Astrocyte (in vitro differentiated cells and primary cell): ENCODE results near the gene ANKLE2. TPM values are rescaled to one million over a fixed set of nuclear protein-coding genes. Genes with fewer than 3 reads are reported as not detected.
A peak's percentile ranks its signal among the peaks of the same experiment; 100 is the strongest.

Source experiments
- DNase-seq: peaks from one replicate; pipeline ENCODE4 v3.0.0-alpha.2; 2010; ENCODE audit warnings: low read depth
- FAIRE-seq: peaks from 2 replicates; lab custom pipeline; 2011; peaks lifted over from hg19 to GRCh38; lab: Jason Lieb, UNC
- H2AFZ ChIP-seq: 2 replicates; pipeline ENCODE4 v1.6.0; 2012; ENCODE audit warnings: low read depth, low read length, inconsistent platforms
- H3K27ac ChIP-seq: 2 replicates; pipeline ENCODE4 v1.5.1; 2011; ENCODE audit warnings: low read depth, low read length, inconsistent platforms
- H3K27me3 ChIP-seq: 2 replicates; pipeline ENCODE4 v1.6.0; 2011; ENCODE audit warnings: low read length, inconsistent platforms; ENCODE audit not compliant: insufficient read depth
- H3K36me3 ChIP-seq: 2 replicates; pipeline ENCODE4 v1.5.1; 2011; ENCODE audit warnings: low read length, inconsistent platforms; ENCODE audit not compliant: insufficient read depth
- H3K4me1 ChIP-seq: 2 replicates; pipeline ENCODE4 v1.5.1; 2011; ENCODE audit warnings: low read length, inconsistent platforms; ENCODE audit not compliant: insufficient read depth
- H3K4me2 ChIP-seq: 2 replicates; pipeline ENCODE4 v1.6.0; 2012; ENCODE audit warnings: low read length, inconsistent platforms
- H3K4me3 ChIP-seq: 2 replicates; pipeline ENCODE4 v1.5.1; 2011; ENCODE audit warnings: low read depth, mild to moderate bottlenecking, low read length, inconsistent platforms; ENCODE audit not compliant: insufficient read depth
- H3K79me2 ChIP-seq: 2 replicates; pipeline ENCODE4 v1.6.0; 2012; ENCODE audit warnings: mild to moderate bottlenecking, low read length, inconsistent platforms; ENCODE audit not compliant: insufficient read depth
- H3K9ac ChIP-seq: 2 replicates; pipeline ENCODE4 v1.6.0; 2012; ENCODE audit warnings: mild to moderate bottlenecking, low read length, inconsistent platforms
- H3K9me3 ChIP-seq: 2 replicates; pipeline ENCODE4 v1.5.1; 2012; ENCODE audit warnings: low read depth, mild to moderate bottlenecking, low read length, inconsistent platforms; ENCODE audit not compliant: insufficient read depth
- H4K20me1 ChIP-seq: 2 replicates; pipeline ENCODE4 v1.6.0; 2012; ENCODE audit warnings: low read length, inconsistent platforms; ENCODE audit not compliant: insufficient read depth
- H3K27ac Mint-ChIP-seq: one replicate; pipeline ENCODE4 v1.8.0; 2021; ENCODE audit warnings: mild to moderate bottlenecking, mixed read lengths; ENCODE audit not compliant: unreplicated experiment
- H3K27me3 Mint-ChIP-seq: one replicate; pipeline ENCODE4 v1.8.0; 2021; ENCODE audit warnings: low read depth, mixed read lengths; ENCODE audit not compliant: unreplicated experiment
- H3K36me3 Mint-ChIP-seq: one replicate; pipeline ENCODE4 v1.8.0; 2021; ENCODE audit warnings: low read depth, mixed read lengths; ENCODE audit not compliant: unreplicated experiment
- H3K4me1 Mint-ChIP-seq: one replicate; pipeline ENCODE4 v1.8.0; 2021; ENCODE audit warnings: low read depth, mixed read lengths; ENCODE audit not compliant: unreplicated experiment
- H3K4me3 Mint-ChIP-seq: one replicate; pipeline ENCODE4 v1.8.0; 2021; ENCODE audit warnings: mild to moderate bottlenecking, moderate library complexity, mixed read lengths; ENCODE audit not compliant: unreplicated experiment
- H3K9me3 Mint-ChIP-seq: one replicate; pipeline ENCODE4 v1.8.0; 2021; ENCODE audit warnings: mild to moderate bottlenecking, mixed read lengths; ENCODE audit not compliant: unreplicated experiment
- EZH2 ChIP-seq: IDR thresholded peaks from 2 replicates; pipeline ENCODE4 v1.6.1; 2012; ENCODE audit warnings: mild to moderate bottlenecking, low read length, inconsistent platforms; ENCODE audit not compliant: insufficient read depth
- total RNA-seq: library from RNA; stranded (reverse); gene quantifications from 2 replicates; pipeline ENCODE4 v1.2.1, GENCODE V29; 2021
- TF ChIP-seq, protein P1 (sequence below): IDR thresholded peaks from 2 replicates; pipeline ENCODE4 v1.5.1; 2011; ENCODE audit warnings: low read depth, mild to moderate bottlenecking, inconsistent platforms, low read length, moderate library complexity; ENCODE audit not compliant: insufficient read depth

Gene ANKLE2
- total RNA-seq, 1 donor from 2014 or later, result 140 TPM

DNA sequence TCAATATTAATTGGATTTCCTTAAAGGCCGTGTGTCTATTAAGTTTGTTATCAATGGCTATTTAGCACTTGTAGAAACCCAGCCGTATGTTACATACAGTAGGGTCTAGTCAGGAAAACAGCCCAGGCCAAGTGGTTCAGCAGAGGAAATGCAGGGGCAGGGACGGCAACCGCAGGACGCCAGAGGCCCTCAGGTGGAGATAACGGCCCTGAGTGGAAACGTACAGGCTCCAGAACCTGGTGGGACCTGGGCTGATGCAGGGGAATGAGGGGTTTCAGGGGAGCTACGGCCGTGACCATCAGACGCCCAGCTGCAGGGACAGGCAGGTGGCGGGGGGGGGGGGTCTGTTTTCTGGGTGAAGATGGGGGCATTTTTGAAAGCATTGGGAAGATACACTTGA, 3.7 kb upstream of the ANKLE2 start:
- Histone ChIP-seq H3K36me3 (peaks cover 3% of the 10 kb centered on the region), H3K4me2 (no peak overlapping the region), H3K9me3 (no peaks in the 10 kb centered on the region), H3K27me3 (no peaks in the 10 kb centered on the region), H3K4me3 (no peak overlapping the region), H3K79me2 (peaks cover 17% of the 10 kb centered on the region), H3K4me1 (peaks cover 11% of the 10 kb centered on the region), H3K9ac (no peak overlapping the region), H3K27ac (no peak overlapping the region), H4K20me1 (peaks cover 35% of the 10 kb centered on the region), H2AFZ (no peak overlapping the region)
- Mint-ChIP-seq H3K4me3 (no peak overlapping the region), H3K4me1 (peaks cover 9% of the 10 kb centered on the region), H3K27ac (no peak overlapping the region), H3K27me3 (no peaks in the 10 kb centered on the region), H3K36me3 (peaks cover 10% of the 10 kb centered on the region), H3K9me3 (peaks cover 2% of the 10 kb centered on the region)
- FAIRE-seq, result no peak
- no peak for TF ChIP-seq EZH2
- TF ChIP-seq, protein P1, sequence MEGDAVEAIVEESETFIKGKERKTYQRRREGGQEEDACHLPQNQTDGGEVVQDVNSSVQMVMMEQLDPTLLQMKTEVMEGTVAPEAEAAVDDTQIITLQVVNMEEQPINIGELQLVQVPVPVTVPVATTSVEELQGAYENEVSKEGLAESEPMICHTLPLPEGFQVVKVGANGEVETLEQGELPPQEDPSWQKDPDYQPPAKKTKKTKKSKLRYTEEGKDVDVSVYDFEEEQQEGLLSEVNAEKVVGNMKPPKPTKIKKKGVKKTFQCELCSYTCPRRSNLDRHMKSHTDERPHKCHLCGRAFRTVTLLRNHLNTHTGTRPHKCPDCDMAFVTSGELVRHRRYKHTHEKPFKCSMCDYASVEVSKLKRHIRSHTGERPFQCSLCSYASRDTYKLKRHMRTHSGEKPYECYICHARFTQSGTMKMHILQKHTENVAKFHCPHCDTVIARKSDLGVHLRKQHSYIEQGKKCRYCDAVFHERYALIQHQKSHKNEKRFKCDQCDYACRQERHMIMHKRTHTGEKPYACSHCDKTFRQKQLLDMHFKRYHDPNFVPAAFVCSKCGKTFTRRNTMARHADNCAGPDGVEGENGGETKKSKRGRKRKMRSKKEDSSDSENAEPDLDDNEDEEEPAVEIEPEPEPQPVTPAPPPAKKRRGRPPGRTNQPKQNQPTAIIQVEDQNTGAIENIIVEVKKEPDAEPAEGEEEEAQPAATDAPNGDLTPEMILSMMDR, result no peak
- no peak for DNase-seq

DNA sequence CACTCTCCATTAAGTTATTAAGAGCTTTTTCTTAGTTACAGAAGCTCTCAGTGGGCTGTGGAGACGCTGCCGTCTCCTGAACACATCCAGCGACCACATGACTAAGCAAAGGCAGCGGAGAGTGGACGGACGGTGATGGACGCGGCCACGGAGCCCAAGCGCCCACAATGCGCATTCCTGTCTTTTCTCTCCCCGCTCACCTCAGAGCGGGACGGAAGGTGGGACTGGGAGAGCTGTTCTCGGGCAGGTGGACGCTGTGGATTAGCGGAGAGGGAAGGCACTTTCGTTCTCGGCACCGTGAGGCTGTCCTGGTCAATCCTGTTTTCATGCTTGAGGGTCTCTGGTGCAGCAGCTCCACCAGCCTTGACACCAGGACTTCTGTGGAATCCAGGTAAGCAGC, 2.6 kb upstream of the ANKLE2 start:
- Histone ChIP-seq H3K36me3 (no peaks in the 10 kb centered on the region), H3K27ac (no peak overlapping the region), H3K79me2 (peaks cover 27% of the 10 kb centered on the region), H3K9me3 (no peaks in the 10 kb centered on the region), H3K9ac (no peak overlapping the region), H3K4me2 (no peak overlapping the region), H3K4me3 (no peak overlapping the region), H2AFZ (no peak overlapping the region), H3K4me1 (peaks cover 20% of the 10 kb centered on the region), H3K27me3 (no peaks in the 10 kb centered on the region), H4K20me1 (peaks cover 35% of the 10 kb centered on the region)
- TF ChIP-seq, protein P1, result no peak
- no peak for TF ChIP-seq EZH2
- peak overlapping the region; percentile 50 for H3K4me3 Mint-ChIP-seq
- peaks cover 14% of the 10 kb centered on the region for H3K4me1 Mint-ChIP-seq
- no peak overlapping the region for H3K27ac Mint-ChIP-seq
- H3K9me3 Mint-ChIP-seq, result peaks cover 2% of the 10 kb centered on the region
- no peak for FAIRE-seq
- peaks cover 11% of the 10 kb centered on the region for H3K36me3 Mint-ChIP-seq
- no peaks in the 10 kb centered on the region for H3K27me3 Mint-ChIP-seq
- DNase-seq, result no peak

DNA sequence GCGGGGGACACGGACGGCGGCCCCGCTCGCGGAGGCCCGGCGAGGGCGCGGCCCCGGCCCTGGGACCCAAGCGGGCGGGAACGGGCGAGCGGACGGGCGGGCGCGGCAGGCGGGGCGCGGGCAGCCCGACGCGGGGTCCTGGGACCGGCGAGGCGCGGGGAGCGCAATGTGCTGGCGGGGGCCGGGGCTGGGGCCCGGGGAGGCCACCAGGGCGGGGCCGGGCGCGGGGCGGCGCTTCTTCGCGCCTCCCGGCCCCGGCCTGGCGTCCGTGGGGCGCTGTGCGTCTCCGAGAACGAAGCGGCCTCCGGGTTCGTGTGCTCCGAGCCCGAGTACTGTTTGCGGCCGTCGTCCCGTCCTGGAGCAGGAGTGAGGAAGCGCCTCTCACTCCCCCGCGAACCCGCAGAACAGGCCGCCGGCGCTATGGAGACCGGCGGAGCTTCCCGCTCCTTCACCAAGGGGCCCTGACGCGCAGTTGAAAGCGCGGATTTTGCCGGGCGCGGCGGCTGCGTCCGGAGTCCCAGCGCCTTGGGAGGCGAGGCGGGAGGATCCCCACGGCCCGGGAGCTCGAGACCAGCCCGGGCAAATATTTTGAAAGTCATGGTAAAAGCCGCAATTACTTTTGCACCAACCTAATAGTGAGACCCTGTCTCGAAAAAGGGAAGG, 420 bp upstream of the ANKLE2 start:
- Mint-ChIP-seq H3K9me3 (peaks cover 2% of the 10 kb centered on the region), H3K4me1 (peaks cover 14% of the 10 kb centered on the region), H3K4me3 (peak overlapping the region; percentile 87), H3K27ac (peak overlapping the region; percentile 72), H3K27me3 (no peaks in the 10 kb centered on the region), H3K36me3 (peaks cover 6% of the 10 kb centered on the region)
- H3K4me2 ChIP-seq, result peak overlapping the region; percentile 98
- no peaks in the 10 kb centered on the region for H3K27me3 ChIP-seq
- TF ChIP-seq, protein P1, result no peak
- TF ChIP-seq EZH2, result no peak
- DNase-seq (peak; percentile 81), FAIRE-seq (no peak)
- H4K20me1 ChIP-seq, result peaks cover 43% of the 10 kb centered on the region
- H3K36me3 ChIP-seq, result peaks cover 5% of the 10 kb centered on the region
- peaks cover 47% of the 10 kb centered on the region for H3K79me2 ChIP-seq
- H3K27ac ChIP-seq, result peak overlapping the region; percentile 100
- no peaks in the 10 kb centered on the region for H3K9me3 ChIP-seq
- H3K4me1 ChIP-seq, result peaks cover 17% of the 10 kb centered on the region
- peak overlapping the region; percentile 100 for H3K9ac ChIP-seq
- H2AFZ ChIP-seq, result peak overlapping the region; percentile 59
- peak overlapping the region; percentile 55 for H3K4me3 ChIP-seq
